ENCODE data around the gene AKT3. TPM values are rescaled to one million over a fixed set of nuclear protein-coding genes. Genes with fewer than 3 reads are reported as not detected.

Gene AKT3
- total RNA-seq, 1 experiment from 2014 or later, result 26.7 TPM

GRCh38 chr1:243469497-243469896 lies 380.5 kb downstream of the AKT3 start:
- no peak for DNase-seq (ENCODE audit: low read depth)

- peak; percentile 17 for DNase-seq (ENCODE audit: low read depth)
These were observed 384.3 kb downstream of the AKT3 start for GRCh38 chr1:243465738-243466137.

- DNase-seq (ENCODE audit: low read depth), result no peak
These were observed 385.0 kb downstream of the AKT3 start for GRCh38 chr1:243465081-243465480.

- no peak for DNase-seq (ENCODE audit: low read depth)
These were observed 386.9 kb downstream of the AKT3 start for GRCh38 chr1:243462929-243463697.

GRCh38 chr1:243461700-243462099 lies 388.3 kb downstream of the AKT3 start:
- DNase-seq (ENCODE audit: low read depth), result no peak

GRCh38 chr1:243459059-243459458 lies 391.0 kb downstream of the AKT3 start:
- no peak for DNase-seq (ENCODE audit: low read depth)

GRCh38 chr1:243457363-243457982 lies 392.6 kb downstream of the AKT3 start:
- DNase-seq (ENCODE audit: low read depth), result no peak

GRCh38 chr1:243455760-243456651 lies 394.0 kb downstream of the AKT3 start:
- no peak for DNase-seq (ENCODE audit: low read depth)

GRCh38 chr1:243454328-243454997 lies 395.6 kb downstream of the AKT3 start:
- no peak for DNase-seq (ENCODE audit: low read depth)

GRCh38 chr1:243452092-243452491 lies 398.0 kb downstream of the AKT3 start:
- DNase-seq (ENCODE audit: low read depth), result no peak

- DNase-seq (ENCODE audit: low read depth), result no peak
These were observed 400.7 kb downstream of the AKT3 start for GRCh38 chr1:243449373-243449772.

- DNase-seq (ENCODE audit: low read depth), result no peak
These were observed 402.2 kb downstream of the AKT3 start for GRCh38 chr1:243447844-243448243.

GRCh38 chr1:243447347-243447746 lies 402.7 kb downstream of the AKT3 start:
- peak; percentile 14 for DNase-seq (ENCODE audit: low read depth)

GRCh38 chr1:243443557-243443956 lies 406.5 kb downstream of the AKT3 start:
- no peak for DNase-seq (ENCODE audit: low read depth)

GRCh38 chr1:243441601-243442000 lies 408.4 kb downstream of the AKT3 start:
- DNase-seq (ENCODE audit: low read depth), result no peak

- no peak for DNase-seq (ENCODE audit: low read depth)
These were observed 409.6 kb downstream of the AKT3 start for GRCh38 chr1:243440406-243440805.

GRCh38 chr1:243438815-243439214 lies 411.2 kb downstream of the AKT3 start:
- no peak for DNase-seq (ENCODE audit: low read depth)

Other genes starting within 250 kb of the AKT3 start
- gene ZBTB18, start 201.0 kb upstream of the AKT3 start, total RNA-seq (2014; rRNA removed; shearing (Covaris generic)), result 13.6 and 16.5 TPM in 2 replicates

Data from RPMI7951 (cell line).